Transverse colon (tissue), 4 donors: ENCODE data around the gene GET4. TPM values are rescaled to one million over a fixed set of nuclear protein-coding genes. Genes with fewer than 3 reads are reported as not detected.
"Not testable (repeated sequence)": the region's sequence is repeated elsewhere in the genome, so short reads cannot be mapped to it uniquely, and the experiment has no call there.

Source experiments
- DNase-seq: peaks from one replicate; pipeline ENCODE4 v3.0.0-alpha.2; 2019
- H3K27ac ChIP-seq, 4 donors: fragments of 200-600 bp; sonication (generic); 2 replicates each; pipeline ENCODE4 v1.5.1; 2016 to 2018; ENCODE audit warnings: inconsistent platforms in 4 of 4
- H3K27me3 ChIP-seq: fragments of 200-600 bp; sonication (generic); 2 replicates; pipeline ENCODE4 v1.5.1; 2017; ENCODE audit warnings: inconsistent platforms
- H3K36me3 ChIP-seq, 4 donors: fragments of 200-600 bp; sonication (generic); 2 replicates each; pipeline ENCODE4 v1.5.1; 2017 to 2019; ENCODE audit warnings: inconsistent platforms in 4 of 4
- H3K4me1 ChIP-seq, 4 donors: fragments of 200-600 bp; sonication (generic); 2 replicates each; pipeline ENCODE4 v1.5.1; 2017 to 2020; ENCODE audit warnings: inconsistent platforms in 4 of 4
- H3K4me3 ChIP-seq, 4 donors: fragments of 200-600 bp; sonication (generic); 1 replicate in 1 of 4; 2 replicates in 3 of 4; pipeline versions ENCODE4 v1.5.1 to v1.6.1; 2017 to 2019; ENCODE audit warnings: inconsistent platforms in 4 of 4
- H3K9me3 ChIP-seq, 2 donors: fragments of 200-600 bp; sonication (generic); 2 replicates each; pipeline ENCODE4 v1.5.1; 2017 to 2019; ENCODE audit warnings: inconsistent platforms in 2 of 2
- CTCF ChIP-seq, 5 experiments: fragments of 200-600 bp in 3 of 5; fragments of 450-650 bp in 2 of 5; sonication (generic) in 3 of 5; IDR thresholded peaks; 1 replicate in 2 of 5; 2 replicates in 3 of 5; pipeline ENCODE4 v1.5.1; 2016 to 2017; ENCODE audit warnings: antibody characterized with exemption in 5 of 5, inconsistent platforms in 3 of 5, mild to moderate bottlenecking in 2 of 5, moderate library complexity in 1 of 5
- EP300 ChIP-seq: sonication (generic); formaldehyde crosslinking; IDR thresholded peaks from one replicate; pipeline ENCODE4 v1.6.1; 2017; ENCODE audit warnings: antibody characterized with exemption, low read depth
- POLR2A ChIP-seq: fragments of 450-650 bp; IDR thresholded peaks from one replicate; pipeline ENCODE4 v1.6.1; 2016; ENCODE audit warnings: antibody characterized with exemption, mild to moderate bottlenecking, moderate library complexity
- POLR2AphosphoS5 ChIP-seq, 3 donors: sonication (generic); formaldehyde crosslinking; IDR thresholded peaks; one replicate each; pipeline ENCODE4 v1.6.1; 2016; ENCODE audit warnings: antibody characterized with exemption in 3 of 3
- WGBS, 2 donors: methylation state at CpG; one replicate each; pipeline ENCODE4 v1.1.5; 2018; ENCODE audit warnings: low coverage in 1 of 2; 5-methylcytosine and 5-hydroxymethylcytosine counted together
- in situ Hi-C, 4 donors: fragments of 200-750 bp; cut with MboI; loops; one replicate each; pipeline versions ENCODE4 v1.15.0 to v1.15.1; 2017; ENCODE audit warnings: low sequenced_read_pairs in 3 of 4, low pct_ligation_motif_present in 1 of 4, low pct_unique_long_range_greater_than_20kb in 1 of 4
- intact Hi-C: fragments of 100-400 bp; cut with DNase I; formaldehyde crosslinking; loops from one replicate; pipeline ENCODE4 v1.15.1; 2023; ENCODE audit warnings: low total_unique reads
- total RNA-seq, 4 donors: library from RNA; depleted of rRNA; stranded (reverse); fragments of >200 nt; gene quantifications; one replicate each; pipeline ENCODE4 v1.1.0, GENCODE V29; 2016

The GET4 gene
- total RNA-seq, 4 donors from 2014 or later: 49.4 to 116 (median 85.2) TPM

- TF ChIP-seq POLR2AphosphoS5 (IDR thresholded peaks at IDR 0.05) (no peak), POLR2A (no peak), EP300 (no peak), CTCF (IDR thresholded peaks at IDR 0.05) (no peak)
These were observed 61.6 kb downstream of the GET4 start for GRCh38 chr7:937856-938484.

GRCh38 chr7:938546-939185, 62.3 kb downstream of the GET4 start:
- H3K4me1 ChIP-seq: no peaks in the 10 kb centered on the region
- no peak overlapping the region for H3K4me3 ChIP-seq
- intact Hi-C loops: no loop called here
- no peaks in the 10 kb centered on the region for H3K9me3 ChIP-seq
- in situ Hi-C loops: no loop called here
- no peaks in the 10 kb centered on the region for H3K27me3 ChIP-seq
- peak; percentile 6 for DNase-seq
- H3K27ac ChIP-seq: no peak overlapping the region
- no peaks in the 10 kb centered on the region for H3K36me3 ChIP-seq
- WGBS, 2 donors: 95 to 96% methylated on average over 10 to 27 of the region's 27 CpGs
- no peak for TF ChIP-seq EP300
- TF ChIP-seq POLR2A: no peak
- TF ChIP-seq CTCF (IDR thresholded peaks at IDR 0.05): no peak
- TF ChIP-seq POLR2AphosphoS5 (IDR thresholded peaks at IDR 0.05): no peak

More at GRCh38 chr7:937856-938484, 61.6 kb downstream of the GET4 start:
- no peak overlapping the region for H3K27ac ChIP-seq
- DNase-seq: peak; percentile 1
- no peaks in the 10 kb centered on the region for H3K36me3 ChIP-seq
- in situ Hi-C loops: no loop called here
- H3K27me3 ChIP-seq: no peaks in the 10 kb centered on the region
- intact Hi-C loops: no loop called here
- WGBS, 2 donors: 89 to 95% methylated on average over 4 to 16 of the region's 16 CpGs
- no peaks in the 10 kb centered on the region for H3K9me3 ChIP-seq
- H3K4me3 ChIP-seq: no peak overlapping the region
- H3K4me1 ChIP-seq: no peaks in the 10 kb centered on the region

GRCh38 chr7:939843-940242, 63.5 kb downstream of the GET4 start:
- H3K9me3 ChIP-seq: no peaks in the 10 kb centered on the region
- no peak overlapping the region for H3K27ac ChIP-seq
- peaks cover 0 to 3% (median under 1%) of the 10 kb centered on the region in 4 donors for H3K4me1 ChIP-seq
- H3K36me3 ChIP-seq: no peaks in the 10 kb centered on the region
- 94% methylated on average over 4 of the region's 4 CpGs; no CpG with 5 or more reads in 1 of the 2 donors for WGBS, 2 donors
- no peaks in the 10 kb centered on the region for H3K27me3 ChIP-seq
- no peak for TF ChIP-seq POLR2AphosphoS5 (IDR thresholded peaks at IDR 0.05)
- no peak for DNase-seq
- H3K4me3 ChIP-seq: no peak overlapping the region
- in situ Hi-C loops: no loop called here
- intact Hi-C loops: no loop called here

- no peaks in the 10 kb centered on the region for H3K9me3 ChIP-seq
- in situ Hi-C loops: no loop called here
- TF ChIP-seq CTCF (IDR thresholded peaks at IDR 0.05) (no peak), POLR2A (no peak), POLR2AphosphoS5 (IDR thresholded peaks at IDR 0.05) (no peak), EP300 (no peak)
- no peak for DNase-seq
- no peaks in the 10 kb centered on the region for H3K36me3 ChIP-seq
- intact Hi-C loops: no loop called here
- H3K4me3 ChIP-seq: no peak overlapping the region
- WGBS, 2 donors: 14 to 39% methylated on average over 1 to 2 of the region's 2 CpGs
- no peaks in the 10 kb centered on the region for H3K27me3 ChIP-seq
- no peak overlapping the region for H3K27ac ChIP-seq
- peaks cover 0 to 9% (median 3%) of the 10 kb centered on the region in 4 donors for H3K4me1 ChIP-seq
These were observed 64.5 kb downstream of the GET4 start for GRCh38 chr7:940599-941408.

GRCh38 chr7:943793-944192, 67.4 kb downstream of the GET4 start:
- H3K36me3 ChIP-seq, H3K27me3 ChIP-seq, in situ Hi-C loops, H3K27ac ChIP-seq, intact Hi-C loops, H3K9me3 ChIP-seq, H3K4me3 ChIP-seq: not testable (repeated sequence)
- WGBS, 2 donors: 83 to 94% methylated on average over 3 to 4 of the region's 4 CpGs
- DNase-seq: peak; percentile 5
- H3K4me1 ChIP-seq: peaks cover 0 to 28% (median 15%) of the 10 kb centered on the region in 4 donors
